Coronary artery (tissue), 2 donors: ENCODE data around the gene PTGES3.

Source experiments
- DNase-seq: peaks from one replicate; pipeline ENCODE4 v3.0.0-alpha.2; 2017; ENCODE audit warnings: low spot score
- H3K27ac ChIP-seq, 2 donors: fragments of 200-600 bp; sonication (generic); one replicate each; pipeline ENCODE4 v1.5.1; 2016 to 2019
- H3K4me3 ChIP-seq: fragments of 200-600 bp; sonication (generic); 2 replicates; pipeline ENCODE4 v1.5.1; 2016; ENCODE audit warnings: mild to moderate bottlenecking, moderate library complexity
- CTCF ChIP-seq: fragments of 200-600 bp; sonication (generic); IDR thresholded peaks from one replicate; pipeline ENCODE4 v1.5.1; 2019; ENCODE audit warnings: antibody characterized with exemption

Gene PTGES3

DNA sequence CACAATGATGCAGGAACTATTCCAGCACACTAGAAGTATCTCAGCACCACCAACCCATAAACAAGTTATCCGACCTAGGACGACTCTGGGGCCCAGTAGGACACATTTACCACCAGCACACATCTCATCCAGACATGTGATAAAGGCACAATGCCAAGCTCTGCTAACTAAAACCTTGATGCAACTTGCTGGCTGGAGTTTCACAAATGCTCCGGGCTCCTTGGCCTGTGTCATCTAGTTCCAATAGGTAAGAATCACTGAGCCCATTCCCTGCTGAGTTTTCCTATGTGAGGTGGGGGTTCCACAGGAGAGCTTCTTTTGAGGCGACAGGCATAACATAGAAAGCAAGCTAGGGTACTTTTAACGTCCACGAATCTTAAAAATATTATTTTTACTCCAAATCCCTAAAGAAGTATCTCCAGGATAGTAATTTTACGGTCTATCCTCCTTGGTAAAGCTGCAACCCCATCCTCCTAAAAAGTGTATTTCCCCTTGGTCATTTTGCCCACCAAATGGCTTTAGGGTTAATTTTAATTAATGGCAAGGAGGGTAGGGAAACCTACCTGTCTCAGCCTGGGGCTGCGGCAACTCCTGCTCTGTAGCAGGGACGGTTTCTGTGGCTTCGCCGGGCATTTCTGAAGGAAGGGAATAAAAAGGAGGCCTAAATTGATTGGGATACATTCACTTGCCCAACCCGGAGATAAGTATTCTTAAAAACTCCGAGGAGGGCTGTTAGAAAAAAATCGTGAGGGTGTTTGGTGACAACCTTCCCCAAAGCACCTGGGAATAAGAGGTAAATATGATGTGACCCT is 36.0 kb upstream of the PTGES3 start:
- Histone ChIP-seq H3K4me3 (peak overlapping the region; percentile 76), H3K27ac (peak overlapping the region; percentile 84 to 94)
- no peak for DNase-seq
- no peak for TF ChIP-seq CTCF

DNA sequence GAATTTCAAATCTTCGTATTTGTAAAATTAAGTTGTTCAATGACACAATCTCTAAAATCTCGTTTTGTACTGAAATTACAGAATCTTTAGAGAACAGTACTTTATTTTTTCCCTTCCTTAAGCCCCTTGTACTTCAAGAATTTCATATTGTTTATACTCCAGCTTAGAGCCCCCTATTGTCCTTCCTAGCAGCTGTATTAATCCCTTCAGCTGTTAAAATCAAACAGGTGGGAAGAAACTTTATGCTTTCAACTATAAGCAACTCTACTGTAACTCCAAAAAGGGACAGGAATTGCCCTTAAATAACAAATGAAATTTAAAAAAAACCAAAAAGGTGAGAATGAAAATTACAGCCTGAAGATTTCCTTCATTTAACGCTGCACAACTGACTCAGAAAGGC is 35.3 kb upstream of the PTGES3 start:
- no peak for DNase-seq
- Histone ChIP-seq H3K27ac (peak overlapping the region in 1 of 2 donors; percentile 40), H3K4me3 (peak overlapping the region; percentile 76)
- no peak for TF ChIP-seq CTCF

DNA sequence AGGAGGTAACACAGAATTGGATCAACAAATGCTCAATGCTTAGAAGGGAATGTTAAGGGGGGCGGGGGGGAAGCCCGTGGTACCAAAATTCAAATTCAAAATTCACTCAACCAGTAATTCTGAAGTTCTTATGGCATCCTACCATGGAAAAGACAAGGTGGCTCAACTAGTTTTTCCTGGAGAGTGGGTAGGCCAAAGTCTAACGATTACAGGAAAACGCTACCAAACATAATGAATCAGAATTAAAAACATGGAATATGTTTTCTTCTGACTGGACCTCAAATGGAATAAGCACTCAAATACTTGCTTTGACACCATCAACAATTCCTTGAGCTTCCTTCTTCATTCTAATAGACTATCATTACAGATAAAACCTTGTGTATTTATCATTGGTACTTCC is 34.7 kb upstream of the PTGES3 start:
- Histone ChIP-seq H3K27ac (no peak overlapping the region), H3K4me3 (peak overlapping the region; percentile 76)
- no peak for DNase-seq
- TF ChIP-seq CTCF, result no peak

DNA sequence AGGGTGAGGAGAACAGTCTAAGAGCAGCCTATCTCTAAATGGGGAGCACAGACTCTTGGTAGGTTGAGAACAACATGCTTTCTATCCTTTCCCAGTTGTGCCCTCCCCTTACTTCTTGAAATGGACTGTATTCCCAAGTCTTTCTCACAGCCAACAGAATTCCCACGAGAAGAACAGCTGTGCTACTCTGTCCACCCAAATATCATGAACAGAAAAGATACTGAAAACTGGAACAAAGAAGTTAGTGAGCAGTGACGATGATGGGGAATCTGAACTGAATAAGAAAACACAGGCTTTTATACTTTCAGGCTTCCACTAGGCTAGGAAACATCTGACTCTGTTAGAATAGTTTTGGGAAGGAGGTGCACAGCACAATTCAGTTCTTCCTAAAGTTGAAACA is 33.6 kb upstream of the PTGES3 start:
- Histone ChIP-seq H3K27ac (no peak overlapping the region), H3K4me3 (peak overlapping the region; percentile 76)
- no peak for DNase-seq

DNA sequence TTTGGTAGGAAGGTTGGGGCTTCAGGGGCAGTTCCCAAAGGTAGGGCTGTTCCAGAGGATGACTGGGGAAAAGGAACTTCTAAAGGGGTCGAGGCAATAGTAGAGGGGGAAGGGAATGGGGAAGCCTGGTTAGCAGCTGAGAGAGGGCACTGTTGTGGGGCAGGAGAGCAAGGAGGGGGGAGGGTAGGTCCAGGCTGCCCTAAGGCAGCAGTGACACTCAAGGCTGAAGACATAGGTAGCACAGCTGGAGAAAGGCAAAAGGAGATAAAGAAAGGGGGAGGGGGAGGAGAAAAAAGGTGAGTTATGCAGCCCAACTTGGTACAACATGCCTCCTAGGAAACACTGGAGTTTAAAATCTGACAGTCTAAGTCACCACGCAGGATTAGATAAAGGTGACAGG is 33.1 kb upstream of the PTGES3 start:
- TF ChIP-seq CTCF, result no peak
- DNase-seq, result no peak
- no peak overlapping the region for H3K27ac ChIP-seq
- peak overlapping the region; percentile 76 for H3K4me3 ChIP-seq

More for the DNA sequence above, 33.6 kb upstream of the PTGES3 start:
- TF ChIP-seq CTCF, result no peak

- no peak for DNase-seq
- TF ChIP-seq CTCF, result no peak
- no peak overlapping the region for H3K27ac ChIP-seq
- no peak overlapping the region for H3K4me3 ChIP-seq
Observed at GRCh38 chr12:56720731-56721151, 32.7 kb upstream of the PTGES3 start.

GRCh38 chr12:56719056-56719455 is 31.0 kb upstream of the PTGES3 start:
- TF ChIP-seq CTCF, result no peak
- H3K4me3 ChIP-seq, result no peak overlapping the region
- DNase-seq, result no peak
- no peak overlapping the region for H3K27ac ChIP-seq
